Panc1 (cell line): ENCODE results near the gene FXR2.

ENCODE experiments used
- CTCF ChIP-seq: fragments of 450-650 bp; IDR thresholded peaks from 2 replicates; pipeline ENCODE4 v1.5.1; 2017; ENCODE audit warnings: mild to moderate bottlenecking
- POLR2AphosphoS5 ChIP-seq: IDR thresholded peaks from 2 replicates; pipeline ENCODE4 v1.6.1; 2012; ENCODE audit warnings: mild to moderate bottlenecking, low read depth, low read length, moderate library complexity
- REST ChIP-seq, 2 experiments: IDR thresholded peaks; 2 replicates each; pipeline ENCODE4 v1.6.1; 2011 to 2012; ENCODE audit warnings: low read depth in 2 of 2, control low read depth in 1 of 2, low read length in 1 of 2, mild to moderate bottlenecking in 1 of 2, moderate library complexity in 1 of 2; ENCODE audit not compliant: insufficient read depth in 1 of 2
- TCF7L2 ChIP-seq: IDR thresholded peaks from 2 replicates; pipeline ENCODE4 v1.6.1; 2011; ENCODE audit warnings: mild to moderate bottlenecking, low read depth, low read length, inconsistent platforms

GRCh38 chr17:7636163-7636562 lies 21.5 kb upstream of the FXR2 start:
- TF ChIP-seq CTCF (no peak), POLR2AphosphoS5 (no peak), REST (IDR thresholded peaks at IDR 0.05; ENCODE audit: insufficient read depth in 1 of 2, low read depth in 2 of 2, low read length in 1 of 2) (no peak), TCF7L2 (no peak)
